ENCODE results near the gene CCL13.

Gene CCL13

GRCh38 chr17:34383216-34383615 lies 26.9 kb downstream of the CCL13 start:
- in situ Hi-C loops (cut with HindIII; ENCODE audit: low sequenced_read_pairs) = no loop called here

GRCh38 chr17:34384271-34384670 lies 28.0 kb downstream of the CCL13 start:
- in situ Hi-C loops (cut with HindIII; ENCODE audit: low sequenced_read_pairs) = no loop called here

DNA sequence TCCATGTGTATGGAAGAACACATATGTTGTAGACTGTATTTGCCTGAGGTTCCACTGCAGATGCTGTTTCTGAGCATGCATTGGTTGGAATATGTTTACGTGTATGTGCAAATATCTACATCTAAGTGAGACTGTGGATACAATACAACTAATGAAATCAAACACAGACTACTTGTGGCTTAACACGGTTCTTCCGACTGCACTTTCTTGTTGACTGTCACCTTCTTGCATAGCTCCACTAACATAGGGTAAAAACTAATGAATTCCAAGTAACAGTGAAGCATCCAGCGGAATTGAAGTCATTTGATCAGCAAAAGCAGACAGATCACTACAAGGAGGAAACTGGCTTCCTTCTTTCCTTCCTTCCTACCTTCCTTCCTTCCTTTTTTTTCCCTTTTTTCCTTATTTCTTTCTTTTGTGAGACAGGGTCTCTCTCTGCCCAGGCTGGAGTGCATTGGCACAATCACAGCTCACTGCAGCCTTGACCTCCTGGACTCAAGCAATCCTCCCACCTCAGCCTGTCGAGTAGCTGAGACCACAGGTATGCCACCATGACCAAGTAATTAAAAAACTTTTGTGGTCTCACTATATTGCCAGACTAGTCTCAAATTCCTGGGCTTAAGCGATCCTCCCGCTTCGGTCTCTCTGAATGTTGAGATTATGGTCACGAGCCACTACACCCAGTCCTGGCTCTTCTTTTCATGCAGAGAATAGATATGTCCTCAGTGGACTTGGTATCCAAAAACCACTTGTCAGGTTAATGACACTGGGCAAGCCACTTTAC lies 28.7 kb downstream of the CCL13 start:
- in situ Hi-C loops (cut with HindIII; ENCODE audit: low sequenced_read_pairs) = no loop called here

- in situ Hi-C loops (cut with HindIII; ENCODE audit: low sequenced_read_pairs) = no loop called here
These were observed 30.0 kb downstream of the CCL13 start for GRCh38 chr17:34386343-34386696.

DNA sequence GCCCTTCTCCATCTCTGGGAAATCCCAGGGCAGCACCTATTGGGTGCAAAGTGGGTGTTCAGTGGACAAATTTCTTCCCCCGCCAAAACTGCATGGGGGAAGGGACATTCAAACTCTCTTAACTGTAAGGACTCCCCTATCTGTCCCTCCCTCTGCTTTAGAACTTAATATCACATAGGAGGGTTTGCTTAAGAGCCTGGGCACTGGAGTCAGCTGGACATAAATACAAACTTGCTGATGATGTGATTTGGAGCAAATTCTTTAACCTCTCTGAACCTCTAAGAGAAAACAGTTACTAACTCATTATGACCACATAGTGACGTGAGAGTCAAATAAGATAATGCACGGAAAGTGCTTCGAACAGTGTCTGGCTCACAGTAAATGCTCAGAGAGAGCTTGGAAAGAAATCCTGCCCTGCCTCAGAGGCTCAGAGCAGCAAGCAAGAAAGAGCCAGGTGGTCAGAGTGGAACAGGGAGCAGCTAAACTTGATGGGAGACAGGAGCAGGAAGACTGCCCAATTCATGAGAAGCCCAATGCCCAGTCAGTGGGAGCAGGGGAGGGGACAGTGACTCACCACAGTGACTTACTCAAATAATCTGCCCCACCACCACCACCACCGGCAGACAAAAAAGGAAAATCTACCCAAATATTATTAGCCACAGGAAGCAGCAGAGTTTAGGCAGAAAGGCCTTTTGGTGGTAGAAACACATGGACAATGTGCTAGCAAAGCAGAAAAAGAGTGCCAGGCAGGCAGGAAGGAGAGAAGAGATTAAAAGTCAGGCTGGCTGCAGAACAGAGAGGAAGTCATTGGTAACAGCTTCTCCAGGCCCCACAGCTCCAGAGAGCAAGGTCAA lies 30.6 kb downstream of the CCL13 start:
- in situ Hi-C loops (cut with HindIII; ENCODE audit: low sequenced_read_pairs) = no loop called here

DNA sequence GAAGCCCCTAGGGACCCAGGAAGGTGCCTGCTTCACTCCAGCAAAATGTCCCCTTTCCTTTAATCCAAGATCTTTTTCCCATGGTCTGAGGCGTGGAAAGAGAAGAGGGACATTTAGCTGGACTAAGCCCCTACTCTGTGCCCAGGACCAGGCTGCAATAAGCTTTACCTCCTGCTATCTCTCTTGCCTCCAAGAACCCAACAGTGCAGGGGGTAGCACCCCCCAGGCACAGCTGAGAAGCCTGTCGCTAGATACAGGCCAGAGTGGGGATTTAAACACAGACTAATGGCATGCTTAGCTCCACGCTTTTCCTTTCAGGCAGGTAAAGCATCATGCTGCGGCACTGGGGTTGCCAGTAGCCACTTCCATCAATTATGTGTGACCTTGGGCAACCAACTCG lies 31.3 kb downstream of the CCL13 start:
- in situ Hi-C loops (cut with HindIII; ENCODE audit: low sequenced_read_pairs) = no loop called here

- in situ Hi-C loops (cut with HindIII; ENCODE audit: low sequenced_read_pairs) = no loop called here
These were observed 33.0 kb downstream of the CCL13 start for GRCh38 chr17:34389126-34389750.

- in situ Hi-C loops (cut with HindIII; ENCODE audit: low sequenced_read_pairs) = no loop called here
These were observed 34.4 kb downstream of the CCL13 start for GRCh38 chr17:34390649-34391048.

- in situ Hi-C loops (cut with HindIII; ENCODE audit: low sequenced_read_pairs) = no loop called here
These were observed 35.0 kb downstream of the CCL13 start for GRCh38 chr17:34391241-34391640.

- in situ Hi-C loops (cut with HindIII; ENCODE audit: low sequenced_read_pairs) = no loop called here
These were observed 37.1 kb downstream of the CCL13 start for GRCh38 chr17:34393401-34393800.

DNA sequence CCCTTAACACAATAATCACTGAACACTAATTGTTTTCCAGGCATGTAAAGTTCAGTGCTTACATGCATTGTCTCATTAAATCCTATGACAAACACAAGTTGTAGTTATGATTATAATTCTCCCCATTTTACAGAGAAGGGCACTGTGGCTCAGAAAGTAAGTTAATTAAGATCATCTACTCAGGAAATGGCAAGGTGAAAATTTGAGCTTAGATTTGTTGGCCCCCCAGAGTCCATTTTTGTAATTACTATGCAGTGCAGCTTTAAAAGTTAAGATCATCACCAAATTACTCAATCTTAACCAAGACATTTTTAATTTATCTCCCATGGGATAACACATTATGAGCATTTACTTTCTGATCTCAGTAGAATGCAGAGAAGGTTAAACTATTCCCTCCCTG lies 41.0 kb downstream of the CCL13 start:
- in situ Hi-C loops (cut with HindIII; ENCODE audit: low sequenced_read_pairs) = no loop called here

GRCh38 chr17:34398990-34399389 lies 42.7 kb downstream of the CCL13 start:
- in situ Hi-C loops (cut with HindIII; ENCODE audit: low sequenced_read_pairs) = no loop called here

DNA sequence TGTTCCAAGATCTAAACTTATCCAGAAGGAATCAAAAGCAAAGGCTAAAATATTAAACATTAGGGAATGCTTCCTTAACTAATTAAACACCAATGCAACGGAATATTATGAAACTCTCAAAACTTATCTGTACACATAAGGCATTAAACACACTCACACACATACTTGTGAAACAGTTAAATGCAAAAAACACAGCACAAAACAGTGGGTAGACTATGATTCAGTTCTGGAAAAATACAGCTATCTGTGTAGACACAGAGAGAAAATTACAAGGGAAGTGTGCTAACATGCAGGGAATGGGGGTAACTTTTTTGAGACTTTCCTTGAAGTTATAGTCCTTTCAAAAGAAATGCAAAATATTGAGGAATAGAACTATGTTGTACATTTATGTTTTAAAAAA lies 43.4 kb downstream of the CCL13 start:
- in situ Hi-C loops (cut with HindIII; ENCODE audit: low sequenced_read_pairs) = loop anchor here (25.0 kb wide), 1 partner anchor 738 kb away; the partner anchor contains the start of genes NLE1 and UNC45B

DNA sequence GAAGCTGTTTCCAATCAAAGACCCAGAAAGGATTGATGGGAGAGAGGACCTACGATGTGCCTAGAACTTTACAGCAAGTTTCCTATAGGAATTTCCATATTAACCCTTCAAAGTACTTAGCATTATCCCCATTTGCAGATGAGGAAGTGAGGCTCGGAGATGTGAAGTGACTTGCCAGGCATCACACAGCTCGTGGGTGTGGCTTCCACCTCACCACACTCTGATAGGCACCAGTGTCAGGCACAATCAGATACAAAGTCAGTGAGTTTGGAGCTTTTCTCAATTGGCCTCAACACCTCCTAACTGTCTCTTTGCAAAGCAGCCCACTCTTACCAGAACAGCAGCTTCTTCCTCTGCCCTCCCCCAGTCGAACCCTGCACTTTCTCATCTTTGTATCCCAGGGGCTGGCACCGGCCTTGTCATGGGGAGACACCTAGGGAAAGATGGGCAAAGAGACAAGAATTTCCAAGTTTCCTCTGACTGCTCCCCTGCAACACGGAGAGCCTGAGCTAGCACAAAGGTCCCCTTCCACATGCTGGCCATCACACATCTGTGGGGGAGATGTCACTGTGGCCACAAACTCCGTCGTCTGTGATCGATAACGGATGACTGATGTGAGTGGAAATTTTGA lies 44.1 kb downstream of the CCL13 start:
- in situ Hi-C loops (cut with HindIII; ENCODE audit: low sequenced_read_pairs) = loop anchor here (25.0 kb wide), 1 partner anchor 737 kb away; the partner anchor contains the start of genes NLE1 and UNC45B

DNA sequence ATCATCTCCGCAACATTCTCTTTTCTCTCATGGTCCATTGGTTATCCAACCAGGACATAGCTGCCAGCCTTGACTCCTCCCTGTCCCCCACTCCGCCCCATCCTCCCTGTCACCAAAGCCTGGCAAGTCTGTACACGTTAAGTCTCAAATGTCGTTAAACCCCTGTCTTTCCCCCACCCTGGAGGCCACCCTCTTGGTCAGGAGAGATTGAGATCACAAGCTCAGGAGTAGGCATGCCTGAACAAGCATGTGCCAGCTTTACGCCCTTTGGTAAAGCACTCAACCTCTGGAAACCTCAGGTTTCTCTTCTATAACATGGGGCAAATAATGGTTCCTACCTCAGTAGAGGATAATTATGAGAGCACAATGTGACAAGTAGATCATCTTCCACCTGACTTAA lies 44.9 kb downstream of the CCL13 start:
- in situ Hi-C loops (cut with HindIII; ENCODE audit: low sequenced_read_pairs) = loop anchor here (25.0 kb wide), 1 partner anchor 736 kb away; the partner anchor contains the start of genes NLE1 and UNC45B

DNA sequence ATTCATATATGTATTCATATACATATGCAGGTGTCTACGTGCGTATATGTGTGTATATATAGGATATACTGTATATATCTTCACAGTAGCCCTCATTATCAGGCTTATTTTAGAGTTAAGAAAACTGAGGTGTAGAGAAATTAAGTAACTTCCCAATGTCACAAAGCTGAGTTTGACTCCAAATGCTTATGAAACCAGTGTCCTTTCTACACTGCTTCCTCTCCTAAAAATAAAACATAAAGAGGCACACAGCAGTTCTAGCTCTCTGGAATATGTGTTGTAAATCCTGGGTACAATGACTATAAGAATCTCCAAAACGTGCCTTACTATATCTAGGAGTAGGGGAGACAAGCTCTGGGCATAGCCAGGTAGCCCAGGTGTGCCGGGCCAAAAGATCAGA lies 46.7 kb downstream of the CCL13 start:
- in situ Hi-C loops (cut with HindIII; ENCODE audit: low sequenced_read_pairs) = loop anchor here (25.0 kb wide), 1 partner anchor 734 kb away; the partner anchor contains the start of genes NLE1 and UNC45B

DNA sequence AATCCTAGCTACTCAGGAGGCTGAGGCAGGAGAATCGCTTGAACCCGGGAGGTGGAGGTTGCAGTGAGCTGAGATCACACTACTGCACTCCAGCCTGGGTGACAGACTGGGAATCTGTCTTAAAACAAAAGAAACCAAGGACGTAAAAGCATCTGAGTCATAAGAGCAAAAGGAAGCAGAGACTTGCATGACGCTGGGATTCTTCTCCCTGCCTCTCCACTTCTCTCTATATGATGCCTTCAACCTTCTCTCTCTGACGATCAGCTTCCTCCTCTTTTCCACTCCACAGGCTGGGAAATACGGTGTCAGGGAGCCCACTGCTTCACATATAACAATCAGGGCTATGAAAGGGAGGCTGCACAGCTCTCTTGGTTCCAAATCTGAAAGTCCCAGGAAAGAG lies 49.9 kb downstream of the CCL13 start:
- in situ Hi-C loops (cut with HindIII; ENCODE audit: low sequenced_read_pairs) = loop anchor here (25.0 kb wide), 1 partner anchor 731 kb away; the partner anchor contains the start of genes NLE1 and UNC45B
